HCT116 (cell line): ENCODE results near the gene WDHD1. TPM values are rescaled to one million over a fixed set of nuclear protein-coding genes. Genes with fewer than 3 reads are reported as not detected.

Experiments used
- ATAC-seq: fragments of 200-7000 bp; cut with Tn5 transposase; 2 replicates; pipeline ENCODE4 v1.9.1; 2020; ENCODE audit warnings: mild to moderate bottlenecking, moderate library complexity
- BruUV-seq: library from RNA; stranded (reverse); fragments of 400-500 nt; replicated peaks from 2 replicates; lab custom pipeline; 2021; lab: Mats Ljungman, UMichigan
- CTCF ChIA-PET: fragments of 300-600 bp; sonication (Branson Sonifier 250); formaldehyde crosslinking; loops from one replicate; lab custom pipeline; 2021; ENCODE audit warnings: antibody characterized with exemption; lab: Charles Lee
- POLR2A ChIA-PET: fragments of 300-600, 350-600 bp; sonication (Branson Sonifier 250); formaldehyde crosslinking; loops from one replicate; lab custom pipeline; 2021; ENCODE audit warnings: antibody characterized with exemption; lab: Charles Lee
- RAD21 ChIA-PET, 2 experiments: fragments of 300-600 bp; sonication (Branson Sonifier 250); formaldehyde crosslinking; loops; one replicate each; lab custom pipeline; 2023; ENCODE audit warnings: low total read pairs in 2 of 2; ENCODE audit not compliant: uncharacterized antibody in 2 of 2, unreplicated experiment in 2 of 2, low non-redundant PET in 1 of 2; lab: Charles Lee
- DNase-seq: peaks from one replicate; pipeline ENCODE4 v3.0.0-alpha.2; 2010; ENCODE audit warnings: low read depth, low spot score
- H2AFZ ChIP-seq: fragments of 200-600 bp; shearing (Covaris generic), sonication (generic); 2 replicates; pipeline ENCODE4 v1.6.1; 2017; ENCODE audit warnings: low read depth, mixed run types, mixed read lengths, antibody characterized with exemption, low read length; ENCODE audit not compliant: poor library complexity, severe bottlenecking
- H3K27ac ChIP-seq: 2 replicates; pipeline ENCODE4 v1.5.1; 2012; ENCODE audit warnings: low read depth, low read length
- H3K27me3 ChIP-seq: fragments of 200-600 bp; sonication (generic); 2 replicates; pipeline ENCODE4 v1.6.1; 2016; ENCODE audit warnings: mixed run types, low read length, mixed read lengths; ENCODE audit not compliant: insufficient read depth
- H3K36me3 ChIP-seq, 2 experiments: fragments of 200-500 bp in 1 of 2; fragments of 200-600 bp in 1 of 2; sonication (Bioruptor generic) in 1 of 2; sonication (generic) in 1 of 2; 2 replicates each; pipeline versions ENCODE4 v1.5.1 to v1.6.1; 2014 to 2016; ENCODE audit warnings: low read length in 2 of 2, inconsistent platforms in 1 of 2, mixed read lengths in 1 of 2, mixed run types in 1 of 2; ENCODE audit not compliant: insufficient read depth in 2 of 2, control insufficient read depth in 1 of 2
- H3K4me1 ChIP-seq, 2 experiments: fragments of 200-600 bp in 1 of 2; sonication (generic) in 1 of 2; 2 replicates each; pipeline versions ENCODE4 v1.5.1 to v1.6.1; 2012 to 2017; ENCODE audit warnings: low read length in 2 of 2, inconsistent platforms in 1 of 2, mild to moderate bottlenecking in 1 of 2, mixed read lengths in 1 of 2, mixed run types in 1 of 2, moderate library complexity in 1 of 2; ENCODE audit not compliant: insufficient read depth in 2 of 2, control insufficient read depth in 1 of 2
- H3K4me2 ChIP-seq: fragments of 200-600 bp; sonication (generic); 2 replicates; pipeline ENCODE4 v1.6.1; 2017; ENCODE audit warnings: mixed run types, low read length, mixed read lengths
- H3K4me3 ChIP-seq, 2 experiments: fragments of 200-600 bp in 1 of 2; sonication (generic) in 1 of 2; replicated peaks in 1 of 2; 2 replicates each; pipeline ENCODE4 v1.5.1; 2011 to 2016; ENCODE audit warnings: low read length in 2 of 2, control low read depth in 1 of 2, low read depth in 1 of 2, mild to moderate bottlenecking in 1 of 2, mixed read lengths in 1 of 2, mixed run types in 1 of 2
- H3K79me2 ChIP-seq: fragments of 200-600 bp; sonication (generic); 2 replicates; pipeline ENCODE4 v1.6.1; 2017; ENCODE audit warnings: mild to moderate bottlenecking, mixed run types, low read length, moderate library complexity, mixed read lengths; ENCODE audit not compliant: insufficient read depth
- H3K9ac ChIP-seq: fragments of 200-600 bp; sonication (generic); 2 replicates; pipeline ENCODE4 v1.6.1; 2016; ENCODE audit warnings: low read length, mixed read lengths
- H3K9me2 ChIP-seq: fragments of 200-600 bp; sonication (generic), shearing (Covaris generic); 2 replicates; pipeline ENCODE4 v1.6.1; 2017; ENCODE audit warnings: mixed run types, mild to moderate bottlenecking, moderate library complexity; ENCODE audit not compliant: insufficient read depth
- H3K9me3 ChIP-seq, 2 experiments: fragments of 200-500 bp in 1 of 2; fragments of 200-600 bp in 1 of 2; sonication (Bioruptor generic) in 1 of 2; sonication (generic) in 1 of 2; 2 replicates each; pipeline ENCODE4 v1.6.1; 2014 to 2017; ENCODE audit warnings: low read length in 2 of 2, mixed read lengths in 2 of 2, inconsistent platforms in 1 of 2, low read depth in 1 of 2, mild to moderate bottlenecking in 1 of 2, mixed run types in 1 of 2, moderate library complexity in 1 of 2; ENCODE audit not compliant: control insufficient read depth in 1 of 2, insufficient read depth in 1 of 2
- H4K20me1 ChIP-seq: fragments of 200-600 bp; sonication (generic), shearing (Covaris generic); 2 replicates; pipeline ENCODE4 v1.6.1; 2017; ENCODE audit warnings: mixed run types, mild to moderate bottlenecking, moderate library complexity; ENCODE audit not compliant: insufficient read depth
- EZH2phosphoT487 ChIP-seq: fragments of 200-600 bp; IDR thresholded peaks from 2 replicates; pipeline ENCODE4 v1.6.1; 2018; ENCODE audit warnings: antibody characterized with exemption, borderline replicate concordance
- FOSL1 ChIP-seq: IDR thresholded peaks from 2 replicates; pipeline ENCODE4 v1.6.1; 2012; ENCODE audit warnings: low read depth
- POLR2AphosphoS5 ChIP-seq: IDR thresholded peaks from 2 replicates; pipeline ENCODE4 v1.6.1; 2011; ENCODE audit warnings: mild to moderate bottlenecking, low read depth, low read length, moderate library complexity
- SIN3A ChIP-seq: IDR thresholded peaks from 2 replicates; pipeline ENCODE4 v1.6.1; 2012; ENCODE audit warnings: low read depth
- SP1 ChIP-seq: IDR thresholded peaks from 2 replicates; pipeline ENCODE4 v1.6.1; 2012; ENCODE audit warnings: low read depth
- YY1 ChIP-seq: IDR thresholded peaks from 2 replicates; pipeline ENCODE4 v1.6.1; 2011; ENCODE audit warnings: low read length, low read depth, moderate library complexity, mild to moderate bottlenecking; ENCODE audit not compliant: insufficient replicate concordance; ENCODE audit errors: extremely low read depth
- ZNF274 ChIP-seq: fragments of 200-500 bp; sonication (Bioruptor generic); IDR thresholded peaks from 2 replicates; pipeline ENCODE4 v1.6.1; 2014; ENCODE audit warnings: mild to moderate bottlenecking, low read depth, low read length, inconsistent platforms
- intact Hi-C: fragments of 100-400 bp; cut with micrococcal nuclease; formaldehyde crosslinking; loops from 2 replicates; pipeline ENCODE4 v1.10.0; 2022
- total RNA-seq: library from RNA; stranded (reverse); gene quantifications from one replicate; pipeline ENCODE4 v1.2.1, GENCODE V29; 2021; ENCODE audit not compliant: unreplicated experiment
- TF ChIP-seq, protein P1 (sequence below): IDR thresholded peaks from 2 replicates; pipeline ENCODE4 v1.6.1; 2012; ENCODE audit warnings: low read depth

Gene WDHD1
- total RNA-seq, 1 experiment from 2014 or later, result 44.3 TPM

DNA sequence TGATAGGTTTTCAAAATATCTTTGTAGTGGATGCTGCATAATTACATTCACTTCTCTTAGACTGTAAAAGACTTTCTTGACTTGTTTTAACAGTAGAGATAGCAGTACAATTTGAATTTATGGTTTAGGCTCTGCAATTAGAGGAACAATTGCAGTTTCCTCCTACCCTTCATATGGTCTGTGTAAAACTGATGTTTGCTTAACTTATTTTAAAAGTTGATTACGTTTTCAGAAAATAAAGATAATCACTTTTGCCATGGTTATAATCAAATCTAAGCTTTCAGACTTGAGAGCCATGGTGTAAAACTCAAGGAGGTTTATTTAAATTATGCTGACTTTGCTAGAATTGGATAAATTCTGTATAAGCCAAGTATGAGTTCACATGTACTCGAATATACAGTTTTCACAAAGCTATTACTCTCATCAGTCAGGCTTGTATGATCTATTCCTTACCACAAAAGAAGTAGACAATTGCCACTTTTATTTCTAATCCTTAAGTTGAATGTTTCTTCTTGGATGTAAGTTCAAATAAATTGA lies 22.1 kb upstream of the WDHD1 start:
- DNase-seq, result no peak
- ChIA-PET POLR2A (no interaction called here), RAD21 (no interaction called here), CTCF (no interaction called here)
- no peak overlapping the region for H3K4me3 ChIP-seq
- H3K36me3 ChIP-seq, result peaks cover 8 to 9% of the 10 kb centered on the region in 2 experiments; a peak in 2 of 4 replicates
- no peak overlapping the region for H3K4me2 ChIP-seq
- intact Hi-C loops, result no loop called here
- peaks cover 15% of the 10 kb centered on the region; the same call in 1 of the 2 replicates for H4K20me1 ChIP-seq
- H3K4me1 ChIP-seq, result peaks cover 4 to 21% of the 10 kb centered on the region in 2 experiments; a peak in 3 of 4 replicates
- H3K79me2 ChIP-seq, result peaks cover 21% of the 10 kb centered on the region
- no peak overlapping the region for H3K9ac ChIP-seq
- ATAC-seq, result no peak
- no peaks in the 10 kb centered on the region for H3K27me3 ChIP-seq
- no peak overlapping the region for H3K27ac ChIP-seq
- H2AFZ ChIP-seq, result no peak overlapping the region
- H3K9me3 ChIP-seq, result no peaks in the 10 kb centered on the region
- TF ChIP-seq FOSL1 (no peak), YY1 (no peak), POLR2AphosphoS5 (no peak), EZH2phosphoT487 (no peak), SP1 (no peak), ZNF274 (no peak), SIN3A (no peak)
- TF ChIP-seq, protein P1, sequence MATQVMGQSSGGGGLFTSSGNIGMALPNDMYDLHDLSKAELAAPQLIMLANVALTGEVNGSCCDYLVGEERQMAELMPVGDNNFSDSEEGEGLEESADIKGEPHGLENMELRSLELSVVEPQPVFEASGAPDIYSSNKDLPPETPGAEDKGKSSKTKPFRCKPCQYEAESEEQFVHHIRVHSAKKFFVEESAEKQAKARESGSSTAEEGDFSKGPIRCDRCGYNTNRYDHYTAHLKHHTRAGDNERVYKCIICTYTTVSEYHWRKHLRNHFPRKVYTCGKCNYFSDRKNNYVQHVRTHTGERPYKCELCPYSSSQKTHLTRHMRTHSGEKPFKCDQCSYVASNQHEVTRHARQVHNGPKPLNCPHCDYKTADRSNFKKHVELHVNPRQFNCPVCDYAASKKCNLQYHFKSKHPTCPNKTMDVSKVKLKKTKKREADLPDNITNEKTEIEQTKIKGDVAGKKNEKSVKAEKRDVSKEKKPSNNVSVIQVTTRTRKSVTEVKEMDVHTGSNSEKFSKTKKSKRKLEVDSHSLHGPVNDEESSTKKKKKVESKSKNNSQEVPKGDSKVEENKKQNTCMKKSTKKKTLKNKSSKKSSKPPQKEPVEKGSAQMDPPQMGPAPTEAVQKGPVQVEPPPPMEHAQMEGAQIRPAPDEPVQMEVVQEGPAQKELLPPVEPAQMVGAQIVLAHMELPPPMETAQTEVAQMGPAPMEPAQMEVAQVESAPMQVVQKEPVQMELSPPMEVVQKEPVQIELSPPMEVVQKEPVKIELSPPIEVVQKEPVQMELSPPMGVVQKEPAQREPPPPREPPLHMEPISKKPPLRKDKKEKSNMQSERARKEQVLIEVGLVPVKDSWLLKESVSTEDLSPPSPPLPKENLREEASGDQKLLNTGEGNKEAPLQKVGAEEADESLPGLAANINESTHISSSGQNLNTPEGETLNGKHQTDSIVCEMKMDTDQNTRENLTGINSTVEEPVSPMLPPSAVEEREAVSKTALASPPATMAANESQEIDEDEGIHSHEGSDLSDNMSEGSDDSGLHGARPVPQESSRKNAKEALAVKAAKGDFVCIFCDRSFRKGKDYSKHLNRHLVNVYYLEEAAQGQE, result no peak
- H3K9me2 ChIP-seq, result no peaks in the 10 kb centered on the region
- no TSS peak for BruUV-seq
